Rectal smooth muscle tissue (tissue), 1 donor: ENCODE measurements around the gene XNDC1N.
"Not testable (repeated sequence)": the region's sequence is repeated elsewhere in the genome, so short reads cannot be mapped to it uniquely, and the experiment has no call there.

Source experiments
- H3K27ac ChIP-seq: one replicate; pipeline ENCODE4 v1.7.0; 2013; ENCODE audit warnings: low read depth, low read length, inconsistent platforms
- H3K27me3 ChIP-seq: one replicate; pipeline ENCODE4 v1.7.0; 2013; ENCODE audit warnings: low read length; ENCODE audit not compliant: control insufficient read depth, insufficient read depth
- H3K36me3 ChIP-seq: one replicate; pipeline ENCODE4 v1.7.0; 2013; ENCODE audit warnings: low read length; ENCODE audit not compliant: control insufficient read depth, insufficient read depth
- H3K4me1 ChIP-seq: one replicate; pipeline ENCODE4 v1.7.0; 2013; ENCODE audit warnings: low read length; ENCODE audit not compliant: control insufficient read depth, insufficient read depth
- H3K4me3 ChIP-seq: one replicate; pipeline ENCODE4 v1.7.0; 2013; ENCODE audit warnings: low read length
- H3K9ac ChIP-seq: one replicate; pipeline ENCODE4 v1.7.0; 2013; ENCODE audit warnings: low read length

Gene XNDC1N

DNA sequence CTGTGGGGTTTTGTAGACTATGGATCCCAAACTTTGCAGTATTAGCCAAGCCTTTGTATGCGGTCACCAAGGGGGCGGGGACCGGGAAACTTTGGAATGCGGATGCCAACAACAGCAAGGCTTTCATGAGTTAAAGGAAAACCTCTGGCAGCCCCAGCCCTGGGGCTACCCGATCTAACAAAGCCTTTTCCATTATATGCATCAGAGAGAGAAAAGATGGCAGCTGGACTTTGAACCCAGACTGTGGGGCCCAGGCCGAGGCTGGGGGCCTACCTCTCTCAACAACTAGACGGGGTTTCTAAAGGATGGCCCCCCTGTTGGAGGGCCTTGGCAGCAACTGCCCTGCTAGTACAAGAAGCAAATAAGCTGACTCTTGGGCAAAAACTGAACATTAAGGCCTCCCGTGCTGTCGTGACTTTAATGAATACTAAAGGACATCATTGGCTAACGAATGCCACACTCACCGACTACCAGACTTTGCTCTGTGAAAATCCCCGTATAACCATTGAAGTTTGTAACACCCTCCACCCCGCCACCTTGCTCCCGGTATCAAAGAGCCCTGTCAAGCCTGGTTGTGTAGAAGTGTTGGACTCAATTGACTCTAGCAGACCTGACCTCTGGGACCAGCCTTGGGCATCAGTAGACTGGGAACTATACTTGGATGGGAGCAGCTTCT lies 39.9 kb downstream of the XNDC1N start:
- not testable (repeated sequence) for H3K36me3 ChIP-seq, H3K4me3 ChIP-seq, H3K9ac ChIP-seq, H3K27me3 ChIP-seq, H3K4me1 ChIP-seq, H3K27ac ChIP-seq

DNA sequence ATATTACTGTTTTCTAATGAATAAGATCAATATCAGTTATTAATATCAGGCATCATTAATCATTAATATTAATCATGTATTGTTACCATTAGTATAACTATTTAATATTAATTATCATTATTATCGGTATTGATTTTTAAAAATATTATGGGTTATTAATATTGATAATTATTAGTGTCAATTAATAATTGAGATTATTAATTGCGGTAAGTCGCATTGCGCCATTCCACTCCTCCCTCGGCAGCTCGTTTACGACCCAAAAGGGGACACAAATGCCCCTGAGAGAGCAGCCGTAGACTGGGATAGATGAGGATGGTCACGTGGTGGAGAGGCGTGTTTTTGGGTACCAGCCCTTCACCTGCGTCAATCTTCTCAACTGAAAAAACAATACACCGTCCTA lies 42.6 kb downstream of the XNDC1N start:
- H3K9ac ChIP-seq, H3K27ac ChIP-seq, H3K4me1 ChIP-seq, H3K4me3 ChIP-seq, H3K27me3 ChIP-seq, H3K36me3 ChIP-seq: not testable (repeated sequence)
